ENCODE data around the gene PTGS1.

- TF ChIP-seq POLR2A (IDR thresholded peaks at IDR 0.05) (no peak), CTCF (IDR thresholded peaks at IDR 0.05) (no peak), EP300 (IDR thresholded peaks at IDR 0.05) (peak in 1 of 2 donors; percentile 11)
Measured at GRCh38 chr9:122394265-122395125, 23.7 kb downstream of the PTGS1 start.
